ENCODE results near the gene HCN3. TPM values are rescaled to one million over a fixed set of nuclear protein-coding genes. Genes with fewer than 3 reads are reported as not detected.
"Not testable (repeated sequence)": the region's sequence is repeated elsewhere in the genome, so short reads cannot be mapped to it uniquely, and the experiment has no call there.

The HCN3 gene
- total RNA-seq, 4 donors from 2014 or later, result 6.6 to 12.8 (median 10.4) TPM

- peaks cover 20% of the 10 kb centered on the region for H3K36me3 ChIP-seq
- 14% methylated on average over 4 of the region's 4 CpGs for WGBS
- no peaks in the 10 kb centered on the region for H3K27me3 ChIP-seq
- peak; percentile 83 to 90 for DNase-seq (ENCODE audit: low spot score in 2 of 2)
- peak overlapping the region; percentile 42 for H3K4me3 ChIP-seq
- H3K27ac ChIP-seq, result no peak overlapping the region
- TF ChIP-seq POLR2AphosphoS5 (IDR thresholded peaks at IDR 0.05) (peak; percentile 65 to 85 (median 72)), POLR2A (IDR thresholded peaks at IDR 0.05) (no peak)
- peaks cover 46% of the 10 kb centered on the region for H3K4me1 ChIP-seq
- H3K9me3 ChIP-seq, result no peaks in the 10 kb centered on the region
These were observed 36.1 kb upstream of the HCN3 start for GRCh38 chr1:155241069-155241679.

- peaks cover 46% of the 10 kb centered on the region for H3K4me1 ChIP-seq
- no peak overlapping the region for H3K27ac ChIP-seq
- TF ChIP-seq CTCF (IDR thresholded peaks at IDR 0.05), result no peak
- no peak for TF ChIP-seq POLR2AphosphoS5 (IDR thresholded peaks at IDR 0.05)
- no peak for TF ChIP-seq POLR2A (IDR thresholded peaks at IDR 0.05)
- TF ChIP-seq EP300 (IDR thresholded peaks at IDR 0.05), result no peak
- H3K36me3 ChIP-seq, result peaks cover 13% of the 10 kb centered on the region
- no peak overlapping the region for H3K4me3 ChIP-seq
- 49% methylated on average over 4 of the region's 4 CpGs for WGBS
- no peaks in the 10 kb centered on the region for H3K27me3 ChIP-seq
- DNase-seq (ENCODE audit: low spot score in 2 of 2), result no peak
- H3K9me3 ChIP-seq, result no peaks in the 10 kb centered on the region
These were observed 35.4 kb upstream of the HCN3 start for GRCh38 chr1:155241841-155242264.

- Histone ChIP-seq H3K27me3 (no peaks in the 10 kb centered on the region), H3K4me1 (peaks cover 46% of the 10 kb centered on the region), H3K9me3 (no peaks in the 10 kb centered on the region), H3K36me3 (peaks cover 10% of the 10 kb centered on the region), H3K4me3 (peak overlapping the region; percentile 64), H3K27ac (no peak overlapping the region)
- 73% methylated on average over 3 of the region's 3 CpGs for WGBS
- TF ChIP-seq EP300 (IDR thresholded peaks at IDR 0.05) (no peak), POLR2A (IDR thresholded peaks at IDR 0.05) (no peak), CTCF (IDR thresholded peaks at IDR 0.05) (no peak)
- no peak for DNase-seq (ENCODE audit: low spot score in 2 of 2)
These were observed 34.4 kb upstream of the HCN3 start for GRCh38 chr1:155242805-155243358.

GRCh38 chr1:155244368-155245162, 32.7 kb upstream of the HCN3 start:
- Histone ChIP-seq H3K9me3 (no peaks in the 10 kb centered on the region), H3K4me3 (peak overlapping the region; percentile 64), H3K27me3 (no peaks in the 10 kb centered on the region), H3K27ac (peak overlapping the region; percentile 81), H3K36me3 (peaks cover 12% of the 10 kb centered on the region), H3K4me1 (peaks cover 40% of the 10 kb centered on the region)
- TF ChIP-seq POLR2A (IDR thresholded peaks at IDR 0.05) (peak; percentile 78 to 87), EP300 (IDR thresholded peaks at IDR 0.05) (no peak), POLR2AphosphoS5 (IDR thresholded peaks at IDR 0.05) (peak; percentile 75 to 99 (median 94)), CTCF (IDR thresholded peaks at IDR 0.05) (peak in 1 of 2 donors; percentile 93)
- peak; percentile 98 to 99 for DNase-seq (ENCODE audit: low spot score in 2 of 2)
- under 1% methylated on average over 53 of the region's 53 CpGs for WGBS

- TF ChIP-seq EP300 (IDR thresholded peaks at IDR 0.05) (no peak), POLR2A (IDR thresholded peaks at IDR 0.05) (no peak), CTCF (IDR thresholded peaks at IDR 0.05) (no peak), POLR2AphosphoS5 (IDR thresholded peaks at IDR 0.05) (no peak)
- Histone ChIP-seq H3K4me3 (peak overlapping the region; percentile 64), H3K4me1 (peaks cover 38% of the 10 kb centered on the region), H3K36me3 (peaks cover 12% of the 10 kb centered on the region), H3K27me3 (no peaks in the 10 kb centered on the region), H3K27ac (peak overlapping the region; percentile 81), H3K9me3 (no peaks in the 10 kb centered on the region)
- DNase-seq (ENCODE audit: low spot score in 2 of 2), result no peak
- WGBS, result 66% methylated on average over 8 of the region's 8 CpGs
These were observed 32.1 kb upstream of the HCN3 start for GRCh38 chr1:155245163-155245524.

- not testable (repeated sequence) for H3K27me3 ChIP-seq; DNase-seq (ENCODE audit: low spot score in 2 of 2); H3K27ac ChIP-seq; H3K4me3 ChIP-seq; H3K9me3 ChIP-seq
- peaks cover 12% of the 10 kb centered on the region for H3K36me3 ChIP-seq
- peaks cover 40% of the 10 kb centered on the region for H3K4me1 ChIP-seq
- 94% methylated on average over 3 of the region's 3 CpGs for whole genome bisulfite sequencing
These were observed 30.5 kb upstream of the HCN3 start for GRCh38 chr1:155246796-155247195.
